HuH-7.5 (cell line): Measurements from ENCODE around the gene NXNL2.
A peak's percentile ranks its signal among the peaks of the same experiment; 100 is the strongest.

Source experiments
- DNase-seq: peaks from one replicate; pipeline ENCODE4 v3.0.0; 2011; ENCODE audit warnings: low spot score

Gene NXNL2

GRCh38 chr9:88578121-88579049 lies 43.4 kb downstream of the NXNL2 start:
- DNase-seq, result peak; percentile 68

- no peak for DNase-seq
Observed at GRCh38 chr9:88579050-88579715, 44.2 kb downstream of the NXNL2 start.

GRCh38 chr9:88580961-88581360 lies 46.0 kb downstream of the NXNL2 start:
- no peak for DNase-seq

- no peak for DNase-seq
Observed at GRCh38 chr9:88583901-88584596, 49.1 kb downstream of the NXNL2 start.

- DNase-seq, result no peak
Observed at GRCh38 chr9:88585426-88585825, 50.4 kb downstream of the NXNL2 start.

GRCh38 chr9:88586452-88586851 lies 51.5 kb downstream of the NXNL2 start:
- no peak for DNase-seq

- no peak for DNase-seq
Observed at GRCh38 chr9:88587182-88587581, 52.2 kb downstream of the NXNL2 start.

GRCh38 chr9:88587885-88588649 lies 53.1 kb downstream of the NXNL2 start:
- no peak for DNase-seq

- no peak for DNase-seq
Observed at GRCh38 chr9:88589656-88590055, 54.7 kb downstream of the NXNL2 start.

GRCh38 chr9:88590558-88591146 lies 55.7 kb downstream of the NXNL2 start:
- no peak for DNase-seq

GRCh38 chr9:88593537-88594185 lies 58.7 kb downstream of the NXNL2 start:
- DNase-seq, result peak; percentile 18
